ENCODE results near the gene KIRREL3.

DNA sequence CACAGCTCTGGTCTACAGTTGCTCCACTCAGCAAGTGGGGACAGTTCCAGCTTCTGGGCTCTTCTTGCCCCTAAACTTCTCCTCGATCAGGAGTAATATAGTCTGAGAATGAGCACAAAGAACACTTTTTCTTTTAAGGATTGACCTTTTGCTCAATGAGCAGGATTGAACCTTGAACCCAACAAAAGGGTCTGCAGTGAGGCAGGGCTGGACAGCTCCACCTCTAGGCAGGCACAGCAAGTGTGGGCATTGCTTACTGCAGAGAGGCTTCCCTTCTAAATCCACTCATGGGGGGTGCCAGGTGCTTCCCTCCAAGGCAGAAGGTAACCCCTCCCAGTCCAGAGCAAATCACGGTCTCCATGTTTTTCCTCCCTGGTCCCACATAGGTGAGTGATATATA lies 365.6 kb downstream of the KIRREL3 start:
- TF ChIP-seq, protein P1, sequence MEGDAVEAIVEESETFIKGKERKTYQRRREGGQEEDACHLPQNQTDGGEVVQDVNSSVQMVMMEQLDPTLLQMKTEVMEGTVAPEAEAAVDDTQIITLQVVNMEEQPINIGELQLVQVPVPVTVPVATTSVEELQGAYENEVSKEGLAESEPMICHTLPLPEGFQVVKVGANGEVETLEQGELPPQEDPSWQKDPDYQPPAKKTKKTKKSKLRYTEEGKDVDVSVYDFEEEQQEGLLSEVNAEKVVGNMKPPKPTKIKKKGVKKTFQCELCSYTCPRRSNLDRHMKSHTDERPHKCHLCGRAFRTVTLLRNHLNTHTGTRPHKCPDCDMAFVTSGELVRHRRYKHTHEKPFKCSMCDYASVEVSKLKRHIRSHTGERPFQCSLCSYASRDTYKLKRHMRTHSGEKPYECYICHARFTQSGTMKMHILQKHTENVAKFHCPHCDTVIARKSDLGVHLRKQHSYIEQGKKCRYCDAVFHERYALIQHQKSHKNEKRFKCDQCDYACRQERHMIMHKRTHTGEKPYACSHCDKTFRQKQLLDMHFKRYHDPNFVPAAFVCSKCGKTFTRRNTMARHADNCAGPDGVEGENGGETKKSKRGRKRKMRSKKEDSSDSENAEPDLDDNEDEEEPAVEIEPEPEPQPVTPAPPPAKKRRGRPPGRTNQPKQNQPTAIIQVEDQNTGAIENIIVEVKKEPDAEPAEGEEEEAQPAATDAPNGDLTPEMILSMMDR (IDR thresholded peaks at IDR 0.05 in 8 of 11, conservative IDR thresholded peaks at IDR 0.05 in 3 of 11), result no peak
- TF ChIP-seq POLR2A (IDR thresholded peaks at IDR 0.05) (no peak), POLR2AphosphoS5 (IDR thresholded peaks at IDR 0.05) (no peak)
